Mesothelial cell of epicardium (in vitro differentiated cells): ENCODE results near the gene GP1BA. TPM values are rescaled to one million over a fixed set of nuclear protein-coding genes. Genes with fewer than 3 reads are reported as not detected.

Source experiments
- DNase-seq, 2 experiments: peaks; one replicate each; pipeline ENCODE4 v3.0.0; 2021; ENCODE audit warnings: low spot score in 2 of 2; ENCODE audit not compliant: unreplicated experiment in 2 of 2
- H3K27ac Mint-ChIP-seq: 2 replicates; pipeline ENCODE4 v1.8.0; 2021; ENCODE audit warnings: mixed read lengths
- H3K27me3 Mint-ChIP-seq: 2 replicates; pipeline ENCODE4 v1.8.0; 2021; ENCODE audit warnings: low read depth, mixed read lengths
- H3K36me3 Mint-ChIP-seq: 2 replicates; pipeline ENCODE4 v1.8.0; 2021; ENCODE audit warnings: mixed read lengths
- H3K4me1 Mint-ChIP-seq: 2 replicates; pipeline ENCODE4 v1.8.0; 2021; ENCODE audit warnings: mixed read lengths
- H3K4me3 Mint-ChIP-seq: 2 replicates; pipeline ENCODE4 v1.8.0; 2021; ENCODE audit warnings: mild to moderate bottlenecking, moderate library complexity, mixed read lengths
- H3K9me3 Mint-ChIP-seq: 2 replicates; pipeline ENCODE4 v1.8.0; 2021; ENCODE audit warnings: mixed read lengths
- total RNA-seq: library from RNA; stranded (reverse); gene quantifications from 3 replicates; pipeline ENCODE4 v1.2.1, GENCODE V29; 2021
- TF ChIP-seq, protein P1 (sequence below): fragments of 200-600 bp; sonication (generic); IDR thresholded peaks from one replicate; pipeline ENCODE4 v1.5.0; 2021; ENCODE audit warnings: antibody characterized with exemption; ENCODE audit not compliant: unreplicated experiment

GP1BA gene
- total RNA-seq, 1 donor from 2014 or later = not detected

DNA sequence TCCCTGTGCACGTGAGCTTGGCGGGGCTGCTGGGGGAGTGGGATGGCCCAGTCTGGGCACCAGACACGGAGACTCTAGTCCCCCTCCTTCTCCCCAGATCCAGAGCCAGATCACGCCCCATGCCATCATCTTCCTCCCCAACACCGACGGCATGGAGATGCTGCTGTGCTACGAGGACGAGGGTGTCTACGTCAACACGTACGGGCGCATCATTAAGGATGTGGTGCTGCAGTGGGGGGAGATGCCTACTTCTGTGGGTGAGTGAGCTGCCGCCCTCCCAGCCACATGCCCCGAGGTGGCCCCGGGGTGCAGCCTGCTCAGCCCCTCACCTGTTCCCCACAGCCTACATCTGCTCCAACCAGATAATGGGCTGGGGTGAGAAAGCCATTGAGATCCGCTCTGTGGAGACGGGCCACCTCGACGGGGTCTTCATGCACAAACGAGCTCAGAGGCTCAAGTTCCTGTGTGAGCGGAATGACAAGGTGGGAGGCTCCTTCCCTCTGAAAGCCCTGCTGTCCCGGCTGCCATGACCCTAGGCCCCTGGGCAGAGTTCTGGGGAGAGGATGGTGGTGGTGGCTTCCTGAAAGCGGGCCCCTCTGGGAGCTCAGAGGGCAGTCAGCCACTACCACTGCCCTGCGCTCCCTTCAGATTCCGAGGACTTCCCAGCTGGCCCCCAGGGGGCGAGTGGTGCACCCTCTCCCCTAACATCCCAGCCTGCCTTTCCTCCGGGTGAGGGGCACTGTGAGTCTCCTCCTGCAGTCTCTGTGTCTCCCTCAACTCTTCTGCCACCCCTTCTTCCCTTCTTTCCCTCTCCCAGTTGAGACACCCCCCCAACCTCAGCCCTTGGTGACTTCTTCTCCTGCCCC, 35.5 kb upstream of the GP1BA start:
- Mint-ChIP-seq H3K4me1 (peaks cover 6% of the 10 kb centered on the region), H3K27me3 (no peaks in the 10 kb centered on the region), H3K4me3 (no peak overlapping the region), H3K27ac (no peak overlapping the region), H3K36me3 (peaks cover 12% of the 10 kb centered on the region), H3K9me3 (no peaks in the 10 kb centered on the region)
- no peak for DNase-seq
- TF ChIP-seq, protein P1, sequence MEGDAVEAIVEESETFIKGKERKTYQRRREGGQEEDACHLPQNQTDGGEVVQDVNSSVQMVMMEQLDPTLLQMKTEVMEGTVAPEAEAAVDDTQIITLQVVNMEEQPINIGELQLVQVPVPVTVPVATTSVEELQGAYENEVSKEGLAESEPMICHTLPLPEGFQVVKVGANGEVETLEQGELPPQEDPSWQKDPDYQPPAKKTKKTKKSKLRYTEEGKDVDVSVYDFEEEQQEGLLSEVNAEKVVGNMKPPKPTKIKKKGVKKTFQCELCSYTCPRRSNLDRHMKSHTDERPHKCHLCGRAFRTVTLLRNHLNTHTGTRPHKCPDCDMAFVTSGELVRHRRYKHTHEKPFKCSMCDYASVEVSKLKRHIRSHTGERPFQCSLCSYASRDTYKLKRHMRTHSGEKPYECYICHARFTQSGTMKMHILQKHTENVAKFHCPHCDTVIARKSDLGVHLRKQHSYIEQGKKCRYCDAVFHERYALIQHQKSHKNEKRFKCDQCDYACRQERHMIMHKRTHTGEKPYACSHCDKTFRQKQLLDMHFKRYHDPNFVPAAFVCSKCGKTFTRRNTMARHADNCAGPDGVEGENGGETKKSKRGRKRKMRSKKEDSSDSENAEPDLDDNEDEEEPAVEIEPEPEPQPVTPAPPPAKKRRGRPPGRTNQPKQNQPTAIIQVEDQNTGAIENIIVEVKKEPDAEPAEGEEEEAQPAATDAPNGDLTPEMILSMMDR = no peak

DNA sequence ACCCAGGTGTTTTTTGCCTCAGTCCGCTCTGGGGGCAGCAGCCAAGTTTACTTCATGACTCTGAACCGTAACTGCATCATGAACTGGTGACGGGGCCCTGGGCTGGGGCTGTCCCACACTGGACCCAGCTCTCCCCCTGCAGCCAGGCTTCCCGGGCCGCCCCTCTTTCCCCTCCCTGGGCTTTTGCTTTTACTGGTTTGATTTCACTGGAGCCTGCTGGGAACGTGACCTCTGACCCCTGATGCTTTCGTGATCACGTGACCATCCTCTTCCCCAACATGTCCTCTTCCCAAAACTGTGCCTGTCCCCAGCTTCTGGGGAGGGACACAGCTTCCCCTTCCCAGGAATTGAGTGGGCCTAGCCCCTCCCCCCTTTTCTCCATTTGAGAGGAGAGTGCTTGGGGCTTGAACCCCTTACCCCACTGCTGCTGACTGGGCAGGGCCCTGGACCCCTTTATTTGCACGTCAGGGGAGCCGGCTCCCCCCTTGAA, 34.8 kb upstream of the GP1BA start:
- Mint-ChIP-seq H3K36me3 (peaks cover 12% of the 10 kb centered on the region), H3K4me1 (peaks cover 6% of the 10 kb centered on the region), H3K27ac (no peak overlapping the region), H3K4me3 (no peak overlapping the region), H3K27me3 (no peaks in the 10 kb centered on the region), H3K9me3 (no peaks in the 10 kb centered on the region)
- TF ChIP-seq, protein P1 = no peak
- no peak for DNase-seq

DNA sequence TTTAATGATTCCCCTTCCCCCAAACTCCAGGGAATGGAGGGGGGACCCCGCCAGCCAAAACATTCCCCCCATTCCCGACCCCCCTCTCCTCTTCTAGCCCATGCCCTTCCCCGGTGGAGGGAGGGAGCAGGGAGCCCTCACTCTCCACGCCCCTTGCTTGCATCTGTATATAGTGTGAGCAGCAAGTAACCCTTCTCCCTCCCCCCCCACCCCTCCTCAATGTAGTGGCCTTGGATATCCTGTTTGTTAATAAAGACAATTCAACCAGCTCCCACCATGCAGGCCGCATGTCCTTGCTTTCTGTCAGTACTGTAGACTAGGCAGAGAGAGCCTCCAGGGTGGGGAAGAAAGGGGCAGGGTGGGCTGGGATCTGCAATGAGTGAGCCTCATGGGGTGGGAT, 34.3 kb upstream of the GP1BA start:
- TF ChIP-seq, protein P1 = no peak
- Mint-ChIP-seq H3K27ac (no peak overlapping the region), H3K36me3 (peaks cover 10% of the 10 kb centered on the region), H3K4me1 (peaks cover 6% of the 10 kb centered on the region), H3K9me3 (no peaks in the 10 kb centered on the region), H3K4me3 (no peak overlapping the region), H3K27me3 (no peaks in the 10 kb centered on the region)
- DNase-seq = no peak

DNA sequence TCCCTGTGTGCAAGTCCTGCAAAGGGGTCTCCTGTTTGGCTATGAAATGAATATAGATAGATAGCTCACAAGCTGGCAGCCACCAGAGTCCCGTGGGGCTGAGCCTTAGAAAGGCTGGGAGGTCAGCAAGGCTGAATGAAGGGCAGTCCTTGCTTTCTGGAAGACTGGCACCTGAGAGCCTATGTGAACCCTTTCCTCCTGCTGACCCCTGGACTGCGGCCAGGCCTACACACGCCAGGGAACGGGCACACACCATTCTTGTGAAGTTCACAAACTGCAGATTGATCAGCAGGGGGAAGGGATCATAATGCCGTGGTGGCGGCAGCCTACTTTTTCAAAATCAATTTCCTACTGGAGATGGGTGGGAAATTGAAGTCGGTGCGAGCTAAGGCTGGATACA, 33.7 kb upstream of the GP1BA start:
- Mint-ChIP-seq H3K4me3 (peak overlapping the region; percentile 59), H3K36me3 (peaks cover 10% of the 10 kb centered on the region), H3K27ac (peak overlapping the region; percentile 73), H3K27me3 (no peaks in the 10 kb centered on the region), H3K9me3 (no peaks in the 10 kb centered on the region), H3K4me1 (peaks cover 9% of the 10 kb centered on the region)
- DNase-seq = no peak
- TF ChIP-seq, protein P1 = no peak

DNA sequence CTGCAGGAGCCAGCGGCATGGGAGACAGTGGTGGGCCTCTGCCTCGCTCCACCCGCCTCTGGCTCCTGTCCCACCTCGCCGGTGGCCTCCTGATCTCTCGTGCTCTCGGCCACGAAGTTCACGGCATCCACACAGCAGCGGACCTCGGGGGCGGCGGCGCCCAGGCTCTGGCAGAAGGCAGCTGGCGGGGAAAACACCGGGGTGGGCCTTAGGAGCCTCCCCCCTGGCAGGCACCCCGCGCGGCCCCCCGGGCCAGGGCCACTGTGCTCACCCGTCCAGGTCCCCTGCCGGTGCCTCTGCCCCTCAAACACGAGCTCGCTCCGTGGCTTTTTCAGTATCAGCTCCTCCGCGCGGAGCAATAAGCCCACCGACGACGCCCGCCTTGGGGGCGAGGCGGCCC, 33.1 kb upstream of the GP1BA start:
- peak overlapping the region; percentile 59 for H3K4me3 Mint-ChIP-seq

More for the DNA sequence above, 33.1 kb upstream of the GP1BA start:
- Mint-ChIP-seq H3K36me3 (peaks cover 12% of the 10 kb centered on the region), H3K27me3 (no peaks in the 10 kb centered on the region), H3K4me1 (peaks cover 13% of the 10 kb centered on the region), H3K9me3 (no peaks in the 10 kb centered on the region), H3K27ac (no peak overlapping the region)
- no peak for DNase-seq
- TF ChIP-seq, protein P1 = no peak
